GM21447 (cell line): ENCODE measurements around the gene SSH2.
"Not testable (repeated sequence)": the region's sequence is repeated elsewhere in the genome, so short reads cannot be mapped to it uniquely, and the experiment has no call there.

Experiments used
- ATAC-seq: cut with Tn5 transposase; IDR thresholded peaks from one replicate; pipeline ENCODE4 v1.9.1; 2021; ENCODE audit not compliant: unreplicated experiment

Gene SSH2

DNA sequence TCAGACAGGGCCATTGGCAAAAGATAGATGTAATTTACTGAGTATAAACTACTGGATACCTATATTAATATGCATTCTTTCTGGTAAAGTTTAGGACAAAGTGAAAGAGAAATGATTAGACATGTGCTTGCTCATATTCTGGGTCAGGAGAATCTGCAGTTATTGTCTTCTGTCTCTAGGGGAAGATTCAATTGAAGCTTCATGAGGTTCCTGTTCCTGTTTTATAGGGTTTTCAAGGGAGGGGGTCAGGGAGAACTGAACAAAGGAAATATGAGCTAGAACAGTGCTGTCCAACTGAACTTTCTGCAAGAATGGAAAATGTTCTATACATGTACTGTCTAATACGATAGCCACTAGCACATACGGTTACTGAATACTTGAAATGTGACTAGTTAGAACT is 248.0 kb downstream of the SSH2 start:
- ATAC-seq = no peak

DNA sequence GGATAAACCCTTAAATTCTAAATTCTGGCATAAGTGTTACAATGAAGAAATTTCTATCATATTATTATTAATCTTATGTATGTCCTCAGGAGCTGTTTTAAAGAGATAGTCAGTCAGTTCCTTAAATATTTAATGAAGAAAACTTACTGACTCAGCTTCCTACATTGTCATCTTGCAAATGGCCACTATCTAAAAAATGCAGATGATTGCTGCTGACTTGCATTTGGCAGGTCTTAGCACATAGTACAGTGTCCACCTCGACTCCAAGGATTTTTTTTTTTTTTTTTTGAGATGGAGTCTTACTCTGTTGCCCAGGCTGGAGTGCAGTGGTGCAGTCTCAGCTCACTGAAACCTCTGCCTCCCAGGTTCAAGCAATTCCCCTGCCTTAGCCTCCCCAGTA is 252.2 kb downstream of the SSH2 start:
- ATAC-seq = no peak

DNA sequence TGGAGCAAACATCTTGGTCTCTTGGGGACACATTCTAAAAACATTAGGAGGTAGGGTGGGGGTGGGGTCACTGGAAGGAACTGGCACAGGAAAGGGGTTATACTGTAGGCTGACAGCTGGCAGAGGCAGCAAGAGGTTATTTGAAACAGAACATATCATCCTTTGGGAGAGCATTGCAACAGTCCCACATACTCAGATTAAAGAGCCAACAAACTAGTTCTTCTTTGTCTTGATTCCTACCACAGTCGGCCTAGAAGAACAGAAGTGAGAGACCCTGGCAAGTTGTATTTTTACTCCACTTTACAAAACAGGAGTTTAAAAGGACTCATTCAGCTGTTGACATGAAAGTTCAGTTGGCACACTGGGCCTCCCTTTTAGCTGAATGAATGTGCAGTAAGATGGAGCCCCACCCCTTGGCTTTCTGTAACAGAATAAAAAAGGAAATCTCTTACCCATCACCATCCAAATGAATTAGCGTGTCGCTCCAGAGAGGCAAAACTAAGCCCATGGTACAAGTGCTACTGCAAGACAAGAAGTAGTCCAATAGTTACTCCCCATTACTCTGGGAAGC is 252.7 kb downstream of the SSH2 start:
- no peak for ATAC-seq

DNA sequence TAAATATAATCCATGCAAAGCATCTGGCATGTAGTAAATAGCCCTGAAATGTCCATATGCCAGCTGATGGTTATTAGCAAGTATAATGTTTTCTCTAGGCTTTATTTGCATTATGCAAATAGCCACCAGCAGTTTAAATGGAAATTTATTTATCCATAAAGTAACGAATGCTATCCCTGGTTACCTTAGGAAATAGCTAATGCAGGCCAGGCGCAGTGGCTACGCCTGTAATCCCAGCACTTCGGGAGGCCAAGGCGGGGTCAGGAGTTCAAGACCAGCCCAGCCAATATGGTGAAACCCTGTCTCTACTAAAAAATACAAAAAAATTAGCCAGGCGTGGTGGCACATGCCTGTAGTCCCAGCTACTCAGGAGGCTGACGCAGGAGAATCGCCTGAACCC is 254.1 kb downstream of the SSH2 start:
- ATAC-seq = not testable (repeated sequence)

DNA sequence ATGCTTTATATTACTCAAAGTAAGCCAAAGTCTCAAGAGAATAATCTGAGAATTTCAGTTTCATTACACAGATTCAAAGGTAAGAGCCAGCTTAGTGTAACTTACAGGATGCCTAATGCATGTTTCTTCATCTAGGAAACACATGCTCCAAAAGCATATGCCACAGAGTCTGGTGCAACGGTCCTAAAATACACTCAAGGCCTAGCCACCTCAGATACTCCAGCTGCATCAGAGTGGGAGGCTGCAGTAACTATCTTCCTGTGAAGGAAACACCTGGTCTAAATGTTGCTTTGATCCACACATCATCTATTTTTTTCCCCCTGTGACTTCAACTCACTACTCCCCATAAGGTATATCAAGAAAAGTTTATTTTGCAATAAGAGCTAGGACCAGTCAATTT is 255.7 kb downstream of the SSH2 start:
- ATAC-seq = no peak

DNA sequence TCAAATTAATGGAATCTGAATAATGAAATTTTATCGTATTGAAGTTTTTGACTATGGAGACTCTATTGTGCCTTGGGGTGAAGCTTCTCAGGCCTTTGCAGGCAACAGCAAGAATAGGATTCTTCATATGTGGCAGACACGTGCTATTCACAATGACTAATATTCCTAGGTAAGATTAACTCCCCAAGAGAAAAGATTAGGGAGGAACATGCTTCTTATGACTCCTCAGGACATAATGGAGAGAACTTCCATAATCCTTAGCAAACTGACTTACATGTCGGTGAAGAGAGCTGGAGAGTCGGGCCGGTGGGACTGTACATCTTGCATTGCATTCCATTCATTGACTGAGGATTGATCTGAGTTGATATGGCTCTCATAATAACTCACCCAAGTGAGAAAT is 258.4 kb downstream of the SSH2 start:
- ATAC-seq = no peak

DNA sequence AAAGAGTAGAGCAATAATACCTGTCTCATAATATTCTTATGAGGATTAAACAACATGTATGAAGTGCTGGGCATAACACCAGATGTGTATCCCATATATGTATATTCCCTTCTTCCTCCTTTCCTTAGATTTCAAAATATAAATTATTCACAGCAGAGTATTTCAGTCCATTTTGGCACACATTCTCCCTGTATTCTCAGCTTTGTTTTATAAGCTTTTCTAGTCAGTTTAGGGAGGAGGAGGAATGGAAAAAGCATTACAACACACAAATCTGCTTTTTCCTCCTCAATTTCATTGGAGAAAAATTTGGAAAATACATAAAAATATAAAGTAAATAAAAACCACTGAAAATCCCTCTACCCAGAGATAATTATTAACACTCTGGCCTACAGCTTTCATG is 260.8 kb downstream of the SSH2 start:
- ATAC-seq = no peak

DNA sequence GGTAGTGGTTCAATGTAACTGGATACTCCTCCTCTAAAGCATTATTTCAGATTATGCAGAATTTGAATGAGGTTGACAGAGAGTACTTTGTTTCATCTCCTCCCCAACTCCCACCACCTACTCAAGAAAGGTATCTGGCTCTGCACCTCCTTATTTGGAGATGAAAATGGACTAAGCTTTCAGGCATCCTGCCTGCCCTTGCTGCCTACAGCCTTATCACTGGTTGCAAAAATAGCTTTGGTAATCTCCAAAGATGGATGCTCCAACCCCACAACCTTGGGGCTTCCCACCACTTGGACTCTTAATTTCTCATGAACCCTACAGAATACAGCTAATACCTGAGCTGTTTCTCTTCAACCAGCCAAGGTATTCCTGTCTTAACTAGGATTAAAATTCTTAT is 262.1 kb downstream of the SSH2 start:
- no peak for ATAC-seq

DNA sequence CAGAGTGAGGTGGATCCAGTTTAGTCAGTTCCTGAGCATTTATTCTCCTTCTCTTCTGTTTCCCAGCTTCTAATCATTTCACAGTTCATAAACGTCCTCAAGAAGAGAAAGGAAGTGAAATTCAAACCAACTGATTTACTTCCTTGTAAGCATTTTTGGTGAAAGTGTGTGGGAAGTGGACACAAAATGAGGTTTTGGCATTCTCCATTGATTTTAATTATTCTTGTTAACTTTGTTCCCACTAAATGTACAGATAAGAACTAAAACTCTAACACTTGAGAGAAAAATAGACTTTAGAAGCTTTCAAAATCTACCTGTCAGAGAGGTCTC is 264.6 kb downstream of the SSH2 start:
- ATAC-seq = no peak

DNA sequence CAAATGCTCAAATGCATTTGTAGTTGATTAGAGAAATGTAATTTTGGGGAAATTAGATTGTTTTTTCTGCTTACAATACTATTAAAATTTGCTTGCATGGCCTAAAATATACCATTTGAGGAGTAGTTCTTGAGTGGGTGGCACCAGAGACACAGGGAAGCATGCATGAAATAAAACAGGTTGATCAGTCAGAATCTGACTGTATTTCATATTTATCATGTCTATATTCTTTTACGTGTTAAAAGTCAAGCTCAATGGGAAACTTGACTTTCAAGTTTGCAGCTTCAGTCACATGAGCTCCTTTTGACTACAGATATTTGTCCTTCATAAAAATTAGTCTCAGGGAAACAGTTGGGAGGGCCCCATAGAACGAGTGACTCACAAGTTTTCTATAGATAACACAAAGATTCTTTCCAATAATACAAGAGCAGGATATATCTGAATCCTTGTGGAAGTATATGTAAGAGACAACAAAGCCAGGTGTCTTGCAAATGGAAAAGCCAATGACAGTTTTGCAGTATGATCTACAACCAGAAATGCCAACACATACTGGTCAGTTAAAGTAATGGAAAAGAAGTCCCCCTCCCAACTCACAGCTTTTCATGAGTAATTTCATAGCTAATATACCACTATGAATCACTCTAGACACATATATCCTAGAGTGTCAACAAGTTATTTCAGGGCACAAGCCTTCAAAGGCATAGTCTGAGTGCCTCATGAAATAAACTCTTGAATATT is 265.1 kb downstream of the SSH2 start:
- no peak for ATAC-seq

DNA sequence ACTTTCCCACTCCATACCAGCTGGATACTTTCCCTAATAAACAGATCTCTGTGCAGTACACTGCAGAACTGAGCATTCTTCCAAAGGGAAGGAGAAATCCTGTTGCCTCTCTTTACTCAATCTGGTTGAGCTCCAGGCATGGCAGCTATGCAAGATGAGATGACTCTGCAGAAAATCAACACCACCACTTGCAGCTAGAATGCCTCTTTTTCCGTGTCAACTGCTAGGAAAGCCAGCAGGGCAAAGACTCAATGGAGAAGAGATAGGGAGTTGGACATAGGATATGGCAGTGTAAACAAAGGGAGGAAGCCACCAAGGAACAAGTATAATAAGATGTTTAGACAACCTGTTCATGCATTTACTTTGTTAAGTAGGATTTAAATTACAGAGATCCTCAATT is 266.9 kb downstream of the SSH2 start:
- no peak for ATAC-seq

DNA sequence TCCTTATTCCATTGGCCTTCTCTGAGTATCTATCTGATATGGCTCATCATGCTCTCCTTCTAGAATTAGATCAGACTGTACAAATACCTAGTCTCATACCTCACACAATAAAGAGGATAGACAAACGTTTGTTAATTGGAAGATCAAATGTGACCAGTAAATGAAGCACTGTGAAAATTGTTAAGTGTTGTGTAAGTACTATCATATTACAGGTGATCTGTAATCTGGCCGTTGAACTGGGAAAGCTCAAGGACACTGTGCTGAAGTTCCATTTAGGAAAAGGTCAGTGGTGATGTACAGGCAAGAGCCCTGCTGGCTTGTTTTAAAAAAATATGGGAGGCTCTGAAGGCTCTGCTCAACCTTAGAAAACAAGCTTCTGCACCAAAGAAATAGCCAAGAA is 268.8 kb downstream of the SSH2 start:
- ATAC-seq = no peak

DNA sequence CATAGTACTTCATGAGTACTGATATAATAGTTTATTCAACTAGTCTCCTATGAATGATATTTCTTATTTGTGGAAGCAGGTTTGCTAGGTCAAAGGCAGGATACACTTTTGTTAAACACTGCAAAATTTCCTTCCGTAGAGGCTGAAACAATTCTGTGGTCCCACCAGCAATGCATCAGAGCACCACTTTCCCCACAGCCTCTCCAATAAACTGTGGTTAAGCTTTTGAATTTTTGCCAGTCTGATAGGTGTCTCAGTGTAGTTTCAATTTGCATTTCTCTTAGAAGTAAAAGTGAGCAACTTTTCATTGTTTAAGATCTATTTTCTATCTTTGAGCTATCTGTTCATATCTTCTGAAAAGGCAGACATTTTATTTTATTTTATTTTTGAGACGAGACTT is 270.9 kb downstream of the SSH2 start:
- no peak for ATAC-seq

DNA sequence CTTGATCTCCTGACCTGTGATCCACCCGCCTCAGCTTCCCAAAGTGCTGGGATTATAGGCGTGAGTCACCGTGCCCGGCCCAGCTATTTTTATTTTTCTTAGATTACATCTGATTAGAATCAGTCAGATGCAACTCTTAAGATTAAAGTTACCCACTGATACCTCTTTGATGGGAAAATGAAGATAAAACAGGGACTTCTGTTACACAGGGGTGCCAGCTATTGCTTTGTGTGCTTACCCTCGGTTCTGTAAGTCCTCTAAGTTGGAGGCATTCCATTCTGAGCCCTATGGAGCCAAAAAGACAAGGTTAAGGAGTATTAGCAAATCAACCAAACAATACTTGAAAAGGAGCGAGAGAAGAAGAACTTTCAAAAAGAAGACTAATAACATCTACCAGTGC is 274.7 kb downstream of the SSH2 start:
- no peak for ATAC-seq

DNA sequence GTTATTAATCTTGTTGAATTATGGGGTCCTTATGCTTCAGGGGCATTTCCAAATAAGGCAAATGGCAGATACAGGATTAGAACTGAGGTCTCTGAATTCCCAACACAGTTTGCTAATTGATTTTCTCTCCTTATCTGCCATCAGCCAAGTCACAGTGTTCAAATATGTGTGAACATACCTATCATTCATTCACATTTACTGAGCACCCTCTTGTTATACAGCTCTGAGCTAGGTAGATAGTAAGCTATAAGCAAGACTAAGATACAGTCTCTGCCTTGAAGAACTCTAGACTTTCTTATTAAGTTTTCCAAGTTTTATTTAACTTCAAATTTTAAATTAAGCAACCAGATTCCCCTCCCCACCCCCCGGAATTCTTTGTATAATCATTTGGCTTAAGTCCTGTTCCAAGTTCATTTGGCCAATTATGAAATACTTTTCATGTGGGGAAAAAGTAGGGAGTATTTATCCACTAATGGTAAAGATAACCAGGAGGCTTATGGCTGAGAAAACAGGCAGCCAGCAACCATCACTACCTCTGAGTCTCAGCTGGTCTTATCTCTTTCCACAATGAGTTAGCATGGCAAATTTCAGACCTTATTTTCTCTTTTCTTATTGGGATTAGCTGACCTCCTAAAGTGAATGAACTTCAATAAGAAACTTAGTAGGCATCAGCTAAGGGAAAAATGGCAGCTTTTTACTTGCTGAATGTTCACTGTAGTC is 275.9 kb downstream of the SSH2 start:
- ATAC-seq = no peak

DNA sequence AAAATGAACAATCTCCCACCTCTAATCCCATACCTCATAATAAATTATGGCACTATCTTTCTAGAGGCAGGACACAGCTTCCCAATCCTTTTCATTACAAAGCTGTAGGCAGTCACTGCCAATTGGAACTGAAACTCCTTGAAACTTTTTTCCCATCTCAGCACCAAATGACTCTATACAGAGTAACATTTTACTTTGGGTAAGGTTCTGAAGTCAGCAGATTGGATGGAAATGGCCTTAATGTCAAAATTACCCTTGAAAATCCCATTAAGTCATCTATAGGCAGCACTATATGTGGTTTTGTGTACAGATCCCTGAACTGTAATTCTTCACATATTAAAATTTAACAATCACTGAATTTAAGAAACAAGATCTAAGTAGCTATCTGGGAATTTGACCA is 277.1 kb downstream of the SSH2 start:
- no peak for ATAC-seq

DNA sequence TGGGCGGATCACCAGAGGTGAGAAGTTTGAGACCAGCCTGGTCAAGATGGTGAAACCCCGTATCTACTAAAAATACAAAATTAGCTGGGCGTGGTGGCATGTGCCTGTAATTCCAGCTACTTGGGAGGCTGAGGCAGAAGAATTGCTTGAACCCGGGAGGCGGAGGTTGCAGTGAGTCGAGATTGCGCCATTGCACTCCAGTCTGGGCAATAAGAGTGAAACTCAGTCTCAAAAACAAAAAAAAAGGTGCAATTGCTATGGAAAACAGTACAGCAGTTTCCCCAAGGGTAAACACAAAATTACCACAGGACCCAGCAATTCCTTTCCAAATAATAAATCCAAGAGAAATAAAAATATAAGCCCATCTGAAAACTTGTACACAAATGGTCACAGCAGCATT is 278.1 kb downstream of the SSH2 start:
- ATAC-seq = not testable (repeated sequence)

DNA sequence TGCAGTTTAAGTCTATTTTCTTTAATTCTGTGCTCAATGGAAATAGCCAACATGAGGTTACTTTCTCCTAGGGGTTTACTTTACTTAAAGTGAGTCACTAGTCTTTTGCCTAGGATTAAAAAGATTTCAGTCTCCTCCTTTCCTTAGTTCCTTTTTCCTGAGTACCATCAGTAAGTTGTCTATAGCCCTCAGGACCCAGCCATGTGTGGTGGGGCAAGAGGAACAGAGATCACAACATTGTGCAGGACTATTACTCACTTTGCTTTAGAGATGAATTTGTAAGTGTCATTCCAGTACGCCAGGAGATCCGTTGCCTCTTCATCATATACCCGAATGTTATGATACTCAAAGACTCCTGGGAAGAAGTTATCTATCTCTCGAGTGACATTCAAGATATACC is 279.6 kb downstream of the SSH2 start:
- no peak for ATAC-seq

DNA sequence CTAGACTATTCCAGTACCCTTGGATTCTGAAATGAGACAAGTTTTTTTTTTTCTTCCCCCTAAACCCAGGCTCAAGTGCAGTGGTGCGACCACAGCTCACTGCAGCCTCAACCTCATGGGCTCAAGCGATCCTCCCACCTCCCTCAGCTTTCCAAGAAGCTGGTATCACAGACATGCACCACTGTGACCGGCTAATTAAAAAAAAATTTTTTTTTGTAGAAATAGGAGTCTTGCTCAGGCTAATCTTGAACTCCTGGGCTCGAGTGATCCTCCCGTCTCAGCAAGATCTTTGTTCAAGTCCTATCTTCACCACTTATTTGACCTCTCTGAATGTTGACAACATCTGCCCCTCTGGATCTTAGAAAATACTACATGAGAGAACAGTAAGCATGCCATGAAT is 280.7 kb downstream of the SSH2 start:
- no peak for ATAC-seq

DNA sequence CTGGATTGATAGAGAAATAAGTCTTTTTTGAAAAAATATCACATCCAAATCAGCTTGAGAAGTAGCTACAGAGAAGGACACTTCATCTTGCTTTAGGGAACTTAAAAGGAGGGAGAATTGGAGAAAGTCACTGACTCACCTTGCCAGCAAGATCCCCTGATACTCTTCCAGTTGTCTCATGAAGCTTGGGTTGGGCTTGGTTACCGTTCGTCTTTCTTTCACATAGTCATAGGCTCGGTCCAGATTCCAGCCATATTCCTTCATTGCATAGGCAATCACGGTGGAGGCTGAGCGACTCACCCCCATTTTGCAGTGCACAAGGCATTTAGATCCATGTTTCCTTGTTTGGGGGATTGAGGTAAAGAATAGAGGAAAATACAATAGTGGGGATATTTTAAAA is 282.0 kb downstream of the SSH2 start:
- ATAC-seq = no peak

DNA sequence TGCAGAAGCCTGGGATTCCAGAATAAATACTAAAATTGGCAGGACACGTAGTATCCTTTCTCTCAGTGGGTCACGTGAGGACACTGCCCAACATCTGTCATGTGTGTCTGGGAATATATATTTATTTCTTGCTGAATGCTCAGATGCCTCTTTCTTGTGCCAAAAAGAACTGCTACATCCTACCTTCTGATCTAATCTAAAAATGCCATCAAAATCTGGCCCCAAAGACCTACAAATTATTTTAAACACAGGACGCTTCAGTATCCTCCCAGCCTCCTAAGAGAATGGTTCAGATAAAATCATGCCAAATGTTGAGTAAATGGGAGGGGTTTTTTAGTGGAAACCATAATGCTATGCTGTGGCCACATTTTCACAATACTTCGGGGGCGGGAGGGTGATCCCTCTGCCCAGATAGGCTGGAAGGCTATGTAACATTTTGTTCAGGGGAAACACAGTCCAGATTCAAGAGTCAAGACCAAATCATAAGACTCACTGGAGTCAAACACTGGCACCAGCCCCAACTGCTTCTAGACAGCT is 284.4 kb downstream of the SSH2 start:
- no peak for ATAC-seq

DNA sequence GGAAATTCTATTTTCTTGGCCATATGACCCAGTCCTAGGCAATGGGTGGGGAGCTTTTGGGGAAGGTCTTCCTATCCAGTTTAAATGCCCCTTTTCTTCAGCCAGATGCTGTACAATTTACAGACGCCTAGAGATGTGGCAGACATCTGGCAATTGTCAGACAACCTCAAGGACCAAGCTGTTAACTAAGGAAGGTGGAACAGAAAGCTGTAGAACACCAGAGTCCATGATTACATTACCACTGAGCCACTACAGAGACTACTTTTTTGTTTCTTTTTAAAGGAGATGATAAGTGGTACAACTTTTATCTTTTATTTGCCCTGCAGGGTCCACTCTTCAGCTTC is 286.2 kb downstream of the SSH2 start:
- ATAC-seq = no peak
